Ureter (tissue), 1 donor: Measurements from ENCODE around the gene COL4A5. TPM values are rescaled to one million over a fixed set of nuclear protein-coding genes. Genes with fewer than 3 reads are reported as not detected.
A peak's percentile ranks its signal among the peaks of the same experiment; 100 is the strongest.
"Not testable (repeated sequence)": the region's sequence is repeated elsewhere in the genome, so short reads cannot be mapped to it uniquely, and the experiment has no call there.

Experiments
- DNase-seq: peaks from one replicate; pipeline ENCODE4 v3.0.0-alpha.2; 2020; ENCODE audit warnings: low spot score
- total RNA-seq: library from RNA; stranded (reverse); gene quantifications from one replicate; pipeline ENCODE4 v1.2.4, GENCODE V29; 2023
- donor health status: DM: yes; HTN: yes; CAD: no.

The COL4A5 gene
- total RNA-seq, result 94.6 TPM

- peak; percentile 48 for DNase-seq
These were observed at the start of gene COL4A5 for GRCh38 chrX:108439426-108439942. TSS of gene COL4A5 (plus strand) at chrX:108439838. CDS start at chrX:108440126, 288 bp downstream.

- DNase-seq, result not testable (repeated sequence)
These were observed 48.5 kb upstream of the COL4A5 start for GRCh38 chrX:108390976-108391717.

DNA sequence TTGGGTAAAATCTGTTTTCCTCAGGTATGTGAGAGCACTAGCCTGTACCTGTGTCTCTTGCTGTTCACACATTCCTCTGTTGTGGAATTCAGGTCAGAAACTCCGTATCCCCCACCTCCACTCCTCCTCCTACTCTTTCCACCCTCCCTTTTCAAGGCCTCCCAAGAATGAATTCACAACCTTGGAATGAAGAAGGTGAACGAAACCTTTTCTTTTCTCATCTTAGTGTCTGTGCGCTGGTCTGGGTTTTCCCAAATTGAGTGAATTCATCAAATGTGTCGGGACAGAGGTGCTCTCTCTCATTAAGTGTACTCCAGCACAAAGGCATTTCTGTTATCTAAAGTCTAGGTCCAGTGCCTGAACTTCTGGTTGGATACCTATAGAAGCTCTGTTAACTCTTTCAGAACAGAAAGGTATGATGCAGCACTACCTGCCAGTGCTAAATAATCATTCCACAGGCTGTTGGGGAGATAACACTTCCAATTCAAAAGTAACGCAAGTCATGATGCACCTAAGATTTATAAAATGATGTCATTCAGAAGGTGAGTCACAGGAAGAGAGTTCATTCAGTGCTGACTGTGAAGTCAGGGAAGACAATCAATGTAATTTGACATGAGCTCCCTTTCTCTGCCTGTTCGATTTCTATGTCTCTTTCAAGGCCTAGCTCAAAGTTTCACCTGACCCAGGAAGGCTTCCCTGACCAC, 43.3 kb upstream of the COL4A5 start:
- DNase-seq, result no peak

DNA sequence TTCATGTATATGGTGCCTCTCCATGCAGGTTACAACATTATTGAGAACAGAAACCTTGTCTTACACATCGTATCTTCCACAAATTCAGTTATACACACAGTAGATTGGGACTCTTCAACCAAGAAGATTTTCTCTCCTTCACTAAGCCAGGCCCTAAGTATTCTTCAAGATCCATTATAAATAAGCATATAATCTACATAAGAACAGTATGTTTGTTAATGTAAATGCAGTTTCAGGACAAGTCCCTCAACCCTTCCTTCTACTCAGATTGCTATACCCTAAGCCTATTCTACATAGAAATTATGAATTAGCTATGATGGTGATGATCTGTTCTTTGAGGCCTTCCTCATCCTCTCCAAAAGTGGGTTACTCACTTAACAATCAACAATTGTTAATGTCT, 42.7 kb upstream of the COL4A5 start:
- no peak for DNase-seq

DNA sequence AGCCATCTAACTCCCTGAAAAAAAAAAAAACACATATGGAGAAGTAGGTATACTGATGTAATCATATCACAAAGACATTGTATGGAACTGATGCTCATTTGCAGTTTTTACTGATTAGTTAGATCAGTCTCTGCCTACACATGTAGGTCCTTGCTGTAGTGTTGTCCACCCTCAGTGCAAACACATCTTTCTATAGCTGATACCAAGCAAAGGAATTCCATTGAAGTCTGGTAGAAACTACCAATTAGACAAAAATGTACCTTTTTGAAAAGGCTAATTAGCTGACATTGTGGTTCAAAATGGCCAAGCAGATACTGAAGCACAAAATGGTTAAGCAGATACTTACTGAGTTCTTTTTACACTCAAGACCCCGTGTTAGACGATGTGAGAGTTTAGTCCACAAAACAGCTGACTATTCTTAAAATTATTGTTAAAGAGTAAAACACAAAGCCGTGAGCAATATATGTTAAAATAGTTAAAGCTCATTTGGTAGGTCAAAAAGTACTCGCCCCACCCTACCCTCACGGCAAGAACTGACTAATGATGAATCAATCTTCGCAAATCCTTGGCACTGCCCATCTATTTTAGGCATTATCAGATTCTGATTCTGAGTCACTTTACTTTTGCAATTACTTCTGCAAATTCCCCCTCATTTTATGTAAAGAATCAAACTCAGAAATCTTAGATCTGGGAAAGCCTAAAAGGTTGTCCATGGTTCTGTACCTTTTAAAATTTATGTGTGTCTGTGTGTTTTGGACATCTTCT, 41.8 kb upstream of the COL4A5 start:
- DNase-seq, result no peak

- DNase-seq, result no peak
These were observed 40.0 kb upstream of the COL4A5 start for GRCh38 chrX:108399418-108400165.

DNA sequence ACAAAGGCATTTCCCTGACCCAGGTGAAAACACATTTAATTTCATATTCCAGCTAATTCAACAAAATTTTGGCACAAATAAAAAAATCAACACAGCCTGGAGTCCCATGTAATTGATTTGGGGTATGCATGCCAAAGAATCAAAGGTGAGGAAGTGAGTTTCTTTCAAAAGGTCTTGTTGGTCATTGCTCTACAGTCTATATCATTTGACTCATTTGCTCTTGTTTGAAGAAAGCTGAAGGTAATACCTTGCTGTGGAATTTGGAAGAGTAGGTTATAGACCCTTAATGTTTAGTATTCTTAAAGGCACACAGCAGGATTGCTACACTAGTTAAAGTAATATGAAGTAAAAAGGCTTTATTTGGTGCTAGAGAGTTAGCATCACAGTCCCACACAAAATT, 26.9 kb upstream of the COL4A5 start:
- no peak for DNase-seq

DNA sequence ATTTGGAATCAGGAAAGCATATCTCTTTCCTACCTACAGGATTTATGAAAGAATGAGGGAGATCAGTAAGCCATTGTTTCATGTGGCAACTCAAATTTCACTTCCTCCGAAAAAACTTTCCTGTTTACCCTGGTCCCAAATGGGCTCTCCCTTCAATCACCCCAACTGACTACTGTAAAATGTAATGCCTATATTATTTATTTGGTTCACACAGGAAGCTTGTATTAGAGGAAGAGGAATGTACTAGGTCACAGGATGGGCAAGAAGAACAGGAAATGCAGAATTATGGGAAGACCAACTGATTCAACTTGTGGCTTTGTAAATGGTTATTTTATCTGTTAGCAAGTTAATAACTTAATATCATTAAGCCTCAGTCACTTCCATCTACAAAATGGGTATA, 24.5 kb upstream of the COL4A5 start:
- DNase-seq, result no peak

DNA sequence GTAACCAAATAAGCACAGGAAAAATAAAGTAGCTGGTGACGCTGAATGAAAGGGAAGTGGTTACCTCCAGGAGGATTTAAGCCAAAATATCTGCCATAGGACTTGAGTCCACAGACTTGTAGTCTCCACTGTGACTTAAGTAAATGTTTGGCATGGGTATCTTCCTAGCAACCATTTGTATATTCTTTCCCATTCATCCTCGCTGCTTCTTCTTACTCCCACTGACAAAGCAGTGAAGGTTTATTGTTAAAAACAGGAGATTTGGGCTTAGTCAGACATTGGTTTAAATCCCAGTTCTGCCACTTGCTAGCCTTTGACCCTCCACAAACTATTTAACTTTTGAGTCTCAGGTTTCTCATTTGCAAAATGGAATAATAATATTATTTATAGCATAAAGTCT, 23.7 kb upstream of the COL4A5 start:
- DNase-seq, result no peak

- DNase-seq, result no peak
These were observed 22.4 kb upstream of the COL4A5 start for GRCh38 chrX:108417257-108417656.

DNA sequence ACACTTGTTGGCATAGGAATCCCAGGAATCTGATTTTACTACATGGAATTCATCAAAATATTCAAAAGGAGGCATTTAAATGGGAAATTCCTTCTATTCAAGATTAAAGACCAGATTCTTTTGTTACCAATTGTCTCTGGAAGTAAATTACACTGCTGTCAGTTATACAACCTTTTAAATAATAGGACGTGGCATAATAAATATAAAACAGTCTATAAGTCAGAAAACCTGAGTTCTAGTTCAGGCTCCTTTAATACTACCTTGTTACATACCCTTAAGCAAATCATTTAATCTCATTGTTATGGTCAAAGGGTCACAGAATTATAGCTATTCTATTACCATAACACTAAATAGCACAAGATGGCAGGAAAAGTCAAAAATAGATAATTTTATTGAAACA, 20.2 kb upstream of the COL4A5 start:
- no peak for DNase-seq

DNA sequence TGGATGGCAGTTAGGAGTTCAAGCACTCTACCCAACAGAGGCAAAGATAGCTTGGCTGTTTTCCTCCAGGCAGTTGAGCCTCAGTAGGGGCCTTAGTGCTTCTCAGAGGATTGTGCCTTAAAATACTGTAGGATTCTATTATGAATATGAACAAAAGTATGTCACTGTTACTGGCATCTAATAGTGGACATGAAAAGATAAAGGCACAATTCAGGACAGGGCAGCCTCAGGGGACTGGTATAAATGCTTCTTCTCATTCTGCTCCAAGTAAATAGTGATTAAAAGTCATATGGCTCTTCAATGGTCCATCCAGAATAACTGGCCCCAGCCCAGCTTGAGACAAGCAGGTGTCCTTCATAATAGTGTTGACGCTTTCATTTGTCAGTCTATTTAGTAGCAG, 19.2 kb upstream of the COL4A5 start:
- DNase-seq, result no peak

DNA sequence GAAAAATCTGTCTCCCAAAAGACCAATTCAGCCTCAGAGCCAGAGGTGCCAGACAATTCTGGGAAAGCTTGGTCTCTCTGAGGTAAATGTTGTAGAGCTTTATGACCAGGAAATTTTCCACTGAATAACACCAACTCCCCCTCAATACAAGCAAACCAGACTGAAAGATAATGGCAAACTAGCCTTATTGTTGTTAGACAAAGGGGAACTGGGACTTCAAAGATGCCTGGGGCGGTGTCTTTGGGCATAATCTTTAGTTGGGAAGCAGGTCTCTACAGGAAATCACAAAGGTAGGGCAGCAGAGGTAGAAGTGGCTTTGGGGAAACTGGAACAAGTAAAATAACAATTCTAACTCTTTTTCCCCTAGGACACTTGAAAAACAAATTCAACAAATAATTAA, 13.4 kb upstream of the COL4A5 start:
- DNase-seq, result no peak

DNA sequence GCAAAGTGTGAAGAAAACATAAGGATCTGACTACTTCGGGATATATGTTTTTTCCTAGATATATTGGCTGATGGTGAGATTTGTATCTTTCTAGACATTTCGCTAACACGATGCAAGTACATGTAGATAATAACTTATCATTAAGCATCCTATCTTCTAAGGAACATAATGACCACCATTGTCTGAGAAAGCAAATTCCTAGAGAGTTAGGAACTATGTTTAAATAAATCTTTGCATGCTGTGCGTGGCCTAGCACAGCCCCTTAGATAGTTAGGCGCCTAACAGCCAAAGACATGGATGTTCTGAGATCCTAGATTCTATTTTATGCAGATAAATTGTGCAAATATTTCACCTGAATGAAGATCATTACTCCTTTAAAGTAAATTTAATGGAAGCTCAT, 4.4 kb upstream of the COL4A5 start:
- no peak for DNase-seq

- DNase-seq, result no peak
These were observed 2.1 kb upstream of the COL4A5 start for GRCh38 chrX:108437349-108438109.

DNA sequence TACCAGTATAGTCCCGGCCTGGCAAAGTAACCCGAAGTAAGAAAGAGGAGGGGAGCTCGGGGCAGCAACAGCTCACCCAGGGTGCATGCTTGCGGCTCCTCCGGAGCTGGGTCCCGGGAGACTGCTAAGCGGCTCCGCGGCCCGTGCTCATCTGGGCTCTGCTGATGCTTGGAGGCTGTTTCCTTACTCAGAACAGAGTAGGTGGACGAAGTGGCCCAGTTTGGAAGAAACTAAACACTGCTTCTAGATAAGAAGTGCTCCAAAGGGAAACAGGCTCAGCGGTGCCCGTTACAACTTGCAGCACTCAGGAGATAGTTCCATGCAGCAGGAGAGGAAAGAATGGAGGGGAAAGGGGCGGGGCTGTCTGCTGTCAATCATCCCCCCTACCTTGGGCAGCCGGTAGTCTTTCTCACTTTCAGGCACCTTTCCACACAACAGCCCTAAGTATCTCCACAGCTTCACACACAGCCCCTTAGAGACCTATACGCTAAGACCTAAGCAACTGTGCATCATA, 1.5 kb upstream of the COL4A5 start, which contains the start of gene COL4A6:
COL4A6 (minus strand) TSS at position 313 of the 514 bp plus-strand sequence; CDS start at position 87, 226 bp downstream.
- peak; percentile 41 for DNase-seq

DNA sequence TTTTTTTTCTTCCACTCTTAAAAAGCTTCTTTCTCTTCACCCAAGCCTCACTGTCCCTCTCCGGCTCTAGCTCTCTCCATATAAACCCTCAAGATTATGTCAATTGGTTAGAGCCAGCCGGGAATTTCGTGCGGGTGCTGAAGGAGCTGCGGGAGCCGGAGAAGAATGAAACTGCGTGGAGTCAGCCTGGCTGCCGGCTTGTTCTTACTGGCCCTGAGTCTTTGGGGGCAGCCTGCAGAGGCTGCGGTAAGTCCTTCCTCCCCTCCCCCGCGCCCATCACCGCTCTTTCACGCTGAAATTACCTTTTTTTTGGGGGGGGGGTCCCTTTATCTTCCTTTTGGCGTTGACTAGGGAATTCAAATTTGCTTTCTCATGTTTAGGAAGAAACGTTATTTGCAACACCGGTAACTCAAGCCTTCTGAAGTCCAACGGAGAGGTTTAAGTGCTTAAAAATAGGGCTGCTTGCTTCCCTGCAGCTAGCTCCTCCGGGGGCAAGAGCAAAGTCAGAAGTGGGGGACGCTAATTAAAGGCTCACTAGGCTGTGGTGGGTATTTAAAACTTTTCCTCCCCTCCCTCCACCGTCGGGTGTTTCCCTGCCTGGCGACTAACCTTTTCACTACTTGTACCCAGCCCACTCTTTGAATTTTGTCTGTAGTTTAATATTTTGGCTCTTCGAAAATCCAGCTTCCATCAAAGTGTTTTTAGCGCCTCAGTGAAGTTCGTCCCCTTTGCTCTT, 491 bp downstream of the COL4A5 start:
- no peak for DNase-seq

- no peak for DNase-seq
These were observed 3.3 kb downstream of the COL4A5 start for GRCh38 chrX:108442901-108443464.

GRCh38 chrX:108447303-108447702, 7.7 kb downstream of the COL4A5 start:
- DNase-seq, result no peak
